Measurements from ENCODE around the gene CXCL16. TPM values are rescaled to one million over a fixed set of nuclear protein-coding genes. Genes with fewer than 3 reads are reported as not detected.

Gene CXCL16
- total RNA-seq = 1 to 10 TPM; 6.5 to 8.2 TPM
- long read RNA-seq, transcript CXCL16-201 (6 exons, 2,222 nt) = major isoform, 5 of 6 reads
- long read RNA-seq, partial matches to known transcripts = 0 of 6 reads
- long read RNA-seq, other reads (novel, unspliced or antisense) = 0 of 6 reads

- DNase-seq (peak; percentile 68), ATAC-seq (peak; percentile 76 to 77)
- intact Hi-C loops (cut with DNase I) = loop anchor here (5.0 to 10.0 kb wide), 2 partner anchors 48 to 145 kb away; partner anchors contain the start of genes GLTPD2 (in 1 of the 2) and VMO1 (in 1 of the 2)
These were observed at the start of gene CXCL16, which contains the start of gene ZMYND15 for GRCh38 chr17:4739122-4740024. Gene CXCL16 (minus strand): TSS chr17:4739928. CDS start chr17:4739339, 589 bp downstream. Gene ZMYND15 (plus strand): TSS chr17:4739833. CDS start chr17:4740549, 716 bp downstream.

DNA sequence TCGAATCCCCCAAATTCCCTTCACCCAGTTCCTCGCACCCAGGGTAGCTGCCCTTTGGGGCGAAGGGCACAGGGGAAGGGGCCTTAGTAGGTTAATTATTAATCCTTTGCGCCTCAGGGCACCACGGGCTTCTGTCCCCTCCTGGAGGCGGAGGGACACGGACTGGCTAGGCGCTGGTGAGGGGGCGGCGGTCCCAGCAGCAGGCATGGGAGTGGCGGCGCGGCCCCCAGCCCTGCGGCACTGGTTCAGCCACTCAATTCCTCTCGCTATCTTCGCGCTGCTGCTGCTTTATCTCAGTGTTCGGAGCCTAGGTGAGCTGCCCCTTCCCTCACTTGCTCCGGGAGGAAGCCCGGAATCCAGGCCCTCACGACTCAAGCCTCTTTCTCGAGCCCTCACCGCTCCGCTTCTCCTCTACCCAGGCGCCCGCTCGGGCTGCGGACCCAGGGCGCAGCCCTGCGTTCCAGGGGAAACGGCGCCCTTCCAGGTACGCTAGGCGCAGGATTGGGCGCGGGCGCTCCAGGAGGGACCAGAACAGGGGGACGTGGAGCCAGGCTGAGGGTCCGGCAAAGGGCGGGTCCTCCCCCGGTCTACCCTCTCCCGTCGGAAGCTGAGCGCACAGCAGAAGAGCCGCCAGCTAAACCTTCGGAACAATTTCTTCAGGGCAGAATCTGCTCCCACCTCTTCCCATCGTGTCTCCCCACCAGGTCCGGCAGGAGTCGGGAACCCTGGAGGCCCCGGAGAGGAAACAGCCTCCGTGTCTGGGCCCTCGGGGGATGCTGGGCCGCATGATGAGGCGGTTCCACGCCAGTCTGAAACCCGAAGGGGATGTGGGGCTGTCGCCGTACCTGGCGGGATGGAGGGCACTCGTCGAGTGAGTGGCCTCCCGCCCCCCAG is 49.3 kb upstream of the CXCL16 start, which contains the start of gene GLTPD2:
Gene GLTPD2 (plus strand): TSS at position 158 of the 894 bp plus-strand sequence. CDS start 48 bp downstream, at position 206.
- peak in 1 of 2 donors; percentile 2 for ATAC-seq
- intact Hi-C loops (cut with DNase I) = loop anchor here (5.0 kb wide), 3 partner anchors 47 to 98 kb away; no protein-coding TSS in a partner anchor
- no peak for DNase-seq

GRCh38 chr17:4788159-4788806 is 48.6 kb upstream of the CXCL16 start:
- intact Hi-C loops (cut with DNase I) = loop anchor here (5.0 kb wide), 3 partner anchors 46 to 99 kb away; no protein-coding TSS in a partner anchor
- DNase-seq (no peak), ATAC-seq (no peak)

- DNase-seq = no peak
- no peak for ATAC-seq
- intact Hi-C loops (cut with DNase I) = loop anchor here (5.0 kb wide), 3 partner anchors 44 to 101 kb away; no protein-coding TSS in a partner anchor
These were observed 46.8 kb upstream of the CXCL16 start for GRCh38 chr17:4786516-4786915.

GRCh38 chr17:4786106-4786511 is 46.4 kb upstream of the CXCL16 start, which contains the start of gene VMO1:
Gene VMO1 (minus strand): TSS chr17:4786364. CDS start chr17:4786352, 12 bp downstream.
- peak; percentile 47 for DNase-seq
- intact Hi-C loops (cut with DNase I) = loop anchor here (5.0 kb wide), 3 partner anchors 44 to 101 kb away; no protein-coding TSS in a partner anchor
- no peak for ATAC-seq

- DNase-seq (no peak), ATAC-seq (no peak)
- intact Hi-C loops (cut with DNase I) = loop anchor here (5.0 kb wide), 3 partner anchors 43 to 102 kb away; no protein-coding TSS in a partner anchor
These were observed 45.8 kb upstream of the CXCL16 start for GRCh38 chr17:4785311-4786105.

GRCh38 chr17:4782652-4783051 is 42.9 kb upstream of the CXCL16 start:
- DNase-seq (no peak), ATAC-seq (no peak)
- intact Hi-C loops (cut with DNase I) = no loop called here

DNA sequence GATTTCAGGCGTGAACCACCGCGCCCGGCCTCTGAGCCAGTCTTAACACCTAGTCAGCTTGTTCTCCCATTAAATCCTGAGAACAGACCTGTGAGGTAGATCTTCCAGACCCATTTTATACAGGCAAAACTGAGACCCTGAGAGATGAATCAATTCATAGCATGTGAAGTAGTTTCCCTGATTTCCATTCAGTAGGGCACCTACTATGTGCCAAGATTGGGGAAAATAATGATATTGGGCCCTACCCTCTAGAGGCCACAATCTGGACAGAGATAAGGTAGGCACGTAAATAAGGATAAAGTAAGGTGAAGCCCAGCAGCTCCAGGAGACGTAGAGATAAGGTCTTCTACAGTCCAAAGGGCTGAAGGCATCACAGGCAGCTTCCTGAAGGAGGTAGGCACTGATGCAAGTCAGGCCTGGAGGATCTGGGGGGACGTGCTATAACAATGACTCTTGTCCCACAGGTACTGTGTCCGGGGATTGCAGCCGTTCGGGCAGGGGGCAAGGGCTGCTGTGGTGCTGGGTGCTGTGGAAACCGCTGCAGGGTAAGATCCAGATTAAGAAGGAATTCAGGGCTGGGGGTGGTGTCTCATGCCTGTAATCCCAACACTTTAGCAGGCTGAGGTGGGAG is 40.7 kb upstream of the CXCL16 start:
- ATAC-seq = no peak
- intact Hi-C loops (cut with DNase I) = no loop called here
- DNase-seq = no peak

GRCh38 chr17:4777969-4778760 is 38.4 kb upstream of the CXCL16 start:
- no peak for ATAC-seq
- no peak for DNase-seq
- intact Hi-C loops (cut with DNase I) = no loop called here

DNA sequence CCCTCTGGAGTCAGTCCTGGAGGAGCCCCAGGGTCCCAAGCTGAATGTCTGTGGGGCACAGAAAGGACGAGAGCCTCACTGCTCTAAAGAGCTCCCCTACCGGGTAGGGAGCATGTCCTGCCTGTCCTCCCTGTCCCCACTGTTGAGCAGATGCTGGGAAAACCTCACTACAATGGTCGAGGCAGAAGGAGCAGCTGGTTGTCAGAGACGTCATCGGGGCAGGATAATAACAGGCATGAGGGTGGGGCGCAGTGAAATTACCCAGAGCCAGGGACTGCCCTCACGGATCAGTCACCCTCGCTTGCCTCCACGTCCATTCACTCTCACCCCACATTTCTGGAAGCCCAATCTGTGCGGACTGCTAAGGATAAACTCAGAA is 32.5 kb upstream of the CXCL16 start:
- ATAC-seq (no peak), DNase-seq (no peak)
- intact Hi-C loops (cut with DNase I) = no loop called here

DNA sequence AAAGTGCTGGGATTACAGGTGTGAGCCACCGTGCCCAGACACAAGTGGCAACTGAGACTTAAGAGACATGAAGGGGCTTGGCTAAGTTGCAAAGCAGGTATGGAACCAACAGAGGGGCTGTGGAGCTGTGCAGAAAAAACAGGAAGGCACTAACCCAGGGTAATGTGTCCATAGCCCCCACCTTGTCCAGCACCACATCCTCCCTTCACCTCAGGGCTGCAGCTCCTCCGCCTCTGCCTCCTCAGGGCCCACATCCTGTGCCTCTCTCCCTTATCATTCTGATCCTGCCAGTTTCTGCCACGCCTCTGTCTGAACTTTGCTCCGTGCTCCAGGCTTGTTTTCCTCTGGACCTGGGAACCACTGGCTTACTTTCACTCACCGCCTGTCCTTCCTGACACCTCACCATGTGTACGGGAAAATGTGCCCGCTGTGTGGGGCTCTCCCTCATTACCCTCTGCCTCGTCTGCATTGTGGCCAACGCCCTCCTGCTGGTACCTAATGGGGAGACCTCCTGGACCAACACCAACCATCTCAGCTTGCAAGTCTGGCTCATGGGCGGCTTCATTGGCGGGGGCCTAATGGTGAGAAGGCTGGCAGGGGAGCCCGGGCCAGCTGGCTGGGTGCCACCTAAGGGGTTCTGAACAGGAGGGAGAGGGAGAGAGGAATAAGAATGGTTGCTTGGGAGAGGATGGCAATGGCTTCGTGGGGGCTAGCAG is 31.9 kb upstream of the CXCL16 start, which contains the start of gene TM4SF5:
Gene TM4SF5 (plus strand): TSS at position 368 of the 716 bp plus-strand sequence. CDS start 37 bp downstream, at position 405.
- no peak for ATAC-seq
- intact Hi-C loops (cut with DNase I) = no loop called here
- DNase-seq = no peak

DNA sequence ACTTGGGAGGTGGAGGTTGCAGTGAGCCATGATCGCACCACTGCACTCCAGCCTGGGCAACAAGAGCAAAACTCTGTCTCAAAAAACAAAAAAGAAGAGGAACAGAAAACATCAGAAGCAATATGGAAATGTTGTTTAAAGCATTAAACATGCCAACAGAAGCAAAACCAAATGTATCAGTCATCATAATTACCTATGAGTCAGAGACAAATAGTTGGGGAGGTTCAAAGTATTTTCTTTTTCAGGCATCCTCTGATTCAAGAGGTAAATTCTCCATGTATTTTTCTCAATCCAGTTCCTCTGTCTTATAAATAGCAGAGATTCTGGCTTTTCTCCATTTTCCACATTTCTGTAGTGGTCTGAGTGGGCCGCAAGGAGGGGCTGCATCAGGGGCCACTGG is 29.9 kb upstream of the CXCL16 start:
- intact Hi-C loops (cut with DNase I) = no loop called here
- DNase-seq = no peak
- ATAC-seq = no peak

GRCh38 chr17:4768298-4768697 is 28.6 kb upstream of the CXCL16 start:
- DNase-seq (no peak), ATAC-seq (no peak)
- intact Hi-C loops (cut with DNase I) = no loop called here

- peak; percentile 21 to 47 for ATAC-seq
- intact Hi-C loops (cut with DNase I) = no loop called here
These were observed 27.0 kb upstream of the CXCL16 start for GRCh38 chr17:4766723-4767122.

GRCh38 chr17:4766201-4766600 is 26.5 kb upstream of the CXCL16 start:
- no peak for DNase-seq
- ATAC-seq = peak; percentile 30 to 47
- intact Hi-C loops (cut with DNase I) = no loop called here

More at GRCh38 chr17:4766723-4767122, 27.0 kb upstream of the CXCL16 start:
- DNase-seq = no peak

Data from left cardiac atrium (tissue), 4 donors.